Loucy (cell line): Measurements from ENCODE around the gene MUC5AC.
"Not testable (repeated sequence)": the region's sequence is repeated elsewhere in the genome, so short reads cannot be mapped to it uniquely, and the experiment has no call there.

Experiments used
- H2AFZ ChIP-seq: fragments of 200-600 bp; sonication (generic); 2 replicates; pipeline ENCODE4 v1.6.0; 2016; ENCODE audit warnings: antibody characterized with exemption, mild to moderate bottlenecking, low read length, moderate library complexity
- H3F3A ChIP-seq: fragments of 200-600 bp; 2 replicates; pipeline ENCODE4 v1.6.0; 2016; ENCODE audit warnings: antibody characterized with exemption, low read depth, mild to moderate bottlenecking
- H3K27me3 ChIP-seq: fragments of 200-600 bp; sonication (generic); 2 replicates; pipeline ENCODE4 v1.6.1; 2014; ENCODE audit warnings: low read length, mild to moderate bottlenecking; ENCODE audit not compliant: insufficient read depth, poor library complexity, severe bottlenecking
- H3K36me3 ChIP-seq: fragments of 200-600 bp; sonication (generic); 2 replicates; pipeline ENCODE4 v1.6.1; 2016; ENCODE audit warnings: low read length; ENCODE audit not compliant: insufficient read depth
- H3K4me1 ChIP-seq: fragments of 200-600 bp; sonication (generic); 2 replicates; pipeline ENCODE4 v1.5.1; 2014; ENCODE audit warnings: low read length, mild to moderate bottlenecking; ENCODE audit not compliant: insufficient read depth, poor library complexity, severe bottlenecking
- H3K4me2 ChIP-seq: fragments of 200-600 bp; sonication (generic); 2 replicates; pipeline ENCODE4 v1.6.0; 2014; ENCODE audit warnings: antibody characterized with exemption, low read length, low read depth, mild to moderate bottlenecking; ENCODE audit not compliant: poor library complexity, severe bottlenecking
- H3K4me3 ChIP-seq: fragments of 200-600 bp; sonication (generic); 2 replicates; pipeline ENCODE4 v1.5.1; 2014; ENCODE audit warnings: low read length, mild to moderate bottlenecking, mixed read lengths; ENCODE audit not compliant: poor library complexity, severe bottlenecking
- H3K79me2 ChIP-seq: fragments of 200-600 bp; sonication (generic); 2 replicates; pipeline ENCODE4 v1.6.1; 2014; ENCODE audit warnings: low read length; ENCODE audit not compliant: insufficient read depth
- H3K9ac ChIP-seq: fragments of 200-600 bp; sonication (generic); 2 replicates; pipeline ENCODE4 v1.6.0; 2014; ENCODE audit warnings: mild to moderate bottlenecking, low read depth, low read length, moderate library complexity; ENCODE audit not compliant: poor library complexity, severe bottlenecking
- H3K9me2 ChIP-seq: fragments of 200-600 bp; sonication (generic); replicated peaks from 2 replicates; pipeline ENCODE4 v1.6.1; 2016; ENCODE audit warnings: low read depth, low read length, mixed read lengths
- H3K9me3 ChIP-seq: fragments of 200-600 bp; sonication (generic); 2 replicates; pipeline ENCODE4 v1.6.1; 2014; ENCODE audit warnings: mild to moderate bottlenecking, antibody characterized with exemption, low read length, low read depth; ENCODE audit not compliant: insufficient read depth
- H4K20me1 ChIP-seq: fragments of 200-600 bp; sonication (generic); 2 replicates; pipeline ENCODE4 v1.6.0; 2014; ENCODE audit warnings: antibody characterized with exemption, low read length, mild to moderate bottlenecking; ENCODE audit not compliant: insufficient read depth, poor library complexity, severe bottlenecking

MUC5AC gene

DNA sequence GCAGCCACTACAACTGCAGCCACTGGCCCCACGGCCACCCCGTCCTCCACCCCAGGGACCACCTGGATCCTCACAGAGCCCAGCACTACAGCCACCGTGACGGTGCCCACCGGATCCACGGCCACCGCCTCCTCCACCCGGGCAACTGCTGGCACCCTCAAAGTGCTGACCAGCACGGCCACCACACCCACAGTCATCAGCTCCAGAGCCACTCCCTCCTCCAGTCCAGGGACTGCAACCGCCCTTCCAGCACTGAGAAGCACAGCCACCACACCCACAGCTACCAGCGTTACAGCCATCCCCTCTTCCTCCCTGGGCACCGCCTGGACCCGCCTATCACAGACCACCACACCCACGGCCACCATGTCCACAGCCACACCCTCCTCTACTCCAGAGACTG is 88.5 kb downstream of the MUC5AC start:
- not testable (repeated sequence) for H3K4me1 ChIP-seq, H3K9me3 ChIP-seq, H3K9ac ChIP-seq, H3K79me2 ChIP-seq, H4K20me1 ChIP-seq, H3K9me2 ChIP-seq, H3F3A ChIP-seq, H2AFZ ChIP-seq, H3K4me2 ChIP-seq, H3K36me3 ChIP-seq, H3K4me3 ChIP-seq, H3K27me3 ChIP-seq

DNA sequence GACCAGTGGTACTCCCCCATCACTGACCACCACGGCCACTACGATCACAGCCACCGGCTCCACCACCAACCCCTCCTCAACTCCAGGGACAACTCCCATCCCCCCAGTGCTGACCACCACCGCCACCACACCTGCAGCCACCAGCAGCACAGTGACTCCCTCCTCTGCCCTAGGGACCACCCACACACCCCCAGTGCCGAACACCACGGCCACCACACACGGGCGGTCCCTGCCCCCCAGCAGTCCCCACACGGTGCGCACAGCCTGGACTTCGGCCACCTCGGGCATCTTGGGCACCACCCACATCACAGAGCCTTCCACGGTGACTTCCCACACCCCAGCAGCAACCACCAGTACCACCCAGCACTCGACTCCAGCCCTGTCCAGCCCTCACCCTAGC is 89.3 kb downstream of the MUC5AC start:
- not testable (repeated sequence) for H2AFZ ChIP-seq, H3K9ac ChIP-seq, H4K20me1 ChIP-seq, H3F3A ChIP-seq, H3K36me3 ChIP-seq, H3K4me3 ChIP-seq, H3K79me2 ChIP-seq, H3K27me3 ChIP-seq, H3K4me2 ChIP-seq, H3K4me1 ChIP-seq, H3K9me2 ChIP-seq, H3K9me3 ChIP-seq

DNA sequence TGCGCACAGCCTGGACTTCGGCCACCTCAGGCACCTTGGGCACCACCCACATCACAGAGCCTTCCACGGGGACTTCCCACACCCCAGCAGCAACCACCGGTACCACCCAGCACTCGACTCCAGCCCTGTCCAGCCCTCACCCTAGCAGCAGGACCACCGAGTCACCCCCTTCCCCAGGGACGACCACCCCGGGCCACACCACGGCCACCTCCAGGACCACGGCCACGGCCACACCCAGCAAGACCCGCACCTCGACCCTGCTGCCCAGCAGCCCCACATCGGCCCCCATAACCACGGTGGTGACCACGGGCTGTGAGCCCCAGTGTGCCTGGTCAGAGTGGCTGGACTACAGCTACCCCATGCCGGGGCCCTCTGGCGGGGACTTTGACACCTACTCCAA is 91.2 kb downstream of the MUC5AC start:
- H3K9me2 ChIP-seq, H3K4me2 ChIP-seq, H2AFZ ChIP-seq, H3K36me3 ChIP-seq, H3K79me2 ChIP-seq, H3F3A ChIP-seq, H3K4me3 ChIP-seq, H3K27me3 ChIP-seq, H4K20me1 ChIP-seq, H3K9me3 ChIP-seq, H3K4me1 ChIP-seq, H3K9ac ChIP-seq: not testable (repeated sequence)

DNA sequence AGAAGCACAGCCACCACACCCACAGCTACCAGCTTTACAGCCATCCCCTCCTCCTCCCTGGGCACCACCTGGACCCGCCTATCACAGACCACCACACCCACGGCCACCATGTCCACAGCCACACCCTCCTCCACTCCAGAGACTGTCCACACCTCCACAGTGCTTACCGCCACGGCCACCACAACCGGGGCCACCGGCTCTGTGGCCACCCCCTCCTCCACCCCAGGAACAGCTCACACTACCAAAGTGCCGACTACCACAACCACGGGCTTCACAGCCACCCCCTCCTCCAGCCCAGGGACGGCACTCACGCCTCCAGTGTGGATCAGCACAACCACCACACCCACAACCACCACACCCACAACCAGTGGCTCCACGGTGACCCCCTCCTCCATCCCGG is 92.7 kb downstream of the MUC5AC start:
- not testable (repeated sequence) for H3K9ac ChIP-seq, H4K20me1 ChIP-seq, H3K4me2 ChIP-seq, H3K79me2 ChIP-seq, H3K36me3 ChIP-seq, H2AFZ ChIP-seq, H3F3A ChIP-seq, H3K9me3 ChIP-seq, H3K9me2 ChIP-seq, H3K27me3 ChIP-seq, H3K4me3 ChIP-seq, H3K4me1 ChIP-seq
